HG02623 (cell line): ENCODE results near the gene MARCKS.

Experiments used
- ATAC-seq: cut with Tn5 transposase; IDR thresholded peaks from one replicate; pipeline ENCODE4 v1.9.1; 2021; ENCODE audit warnings: moderate library complexity; ENCODE audit not compliant: unreplicated experiment

Gene MARCKS, protein sequence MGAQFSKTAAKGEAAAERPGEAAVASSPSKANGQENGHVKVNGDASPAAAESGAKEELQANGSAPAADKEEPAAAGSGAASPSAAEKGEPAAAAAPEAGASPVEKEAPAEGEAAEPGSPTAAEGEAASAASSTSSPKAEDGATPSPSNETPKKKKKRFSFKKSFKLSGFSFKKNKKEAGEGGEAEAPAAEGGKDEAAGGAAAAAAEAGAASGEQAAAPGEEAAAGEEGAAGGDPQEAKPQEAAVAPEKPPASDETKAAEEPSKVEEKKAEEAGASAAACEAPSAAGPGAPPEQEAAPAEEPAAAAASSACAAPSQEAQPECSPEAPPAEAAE

DNA sequence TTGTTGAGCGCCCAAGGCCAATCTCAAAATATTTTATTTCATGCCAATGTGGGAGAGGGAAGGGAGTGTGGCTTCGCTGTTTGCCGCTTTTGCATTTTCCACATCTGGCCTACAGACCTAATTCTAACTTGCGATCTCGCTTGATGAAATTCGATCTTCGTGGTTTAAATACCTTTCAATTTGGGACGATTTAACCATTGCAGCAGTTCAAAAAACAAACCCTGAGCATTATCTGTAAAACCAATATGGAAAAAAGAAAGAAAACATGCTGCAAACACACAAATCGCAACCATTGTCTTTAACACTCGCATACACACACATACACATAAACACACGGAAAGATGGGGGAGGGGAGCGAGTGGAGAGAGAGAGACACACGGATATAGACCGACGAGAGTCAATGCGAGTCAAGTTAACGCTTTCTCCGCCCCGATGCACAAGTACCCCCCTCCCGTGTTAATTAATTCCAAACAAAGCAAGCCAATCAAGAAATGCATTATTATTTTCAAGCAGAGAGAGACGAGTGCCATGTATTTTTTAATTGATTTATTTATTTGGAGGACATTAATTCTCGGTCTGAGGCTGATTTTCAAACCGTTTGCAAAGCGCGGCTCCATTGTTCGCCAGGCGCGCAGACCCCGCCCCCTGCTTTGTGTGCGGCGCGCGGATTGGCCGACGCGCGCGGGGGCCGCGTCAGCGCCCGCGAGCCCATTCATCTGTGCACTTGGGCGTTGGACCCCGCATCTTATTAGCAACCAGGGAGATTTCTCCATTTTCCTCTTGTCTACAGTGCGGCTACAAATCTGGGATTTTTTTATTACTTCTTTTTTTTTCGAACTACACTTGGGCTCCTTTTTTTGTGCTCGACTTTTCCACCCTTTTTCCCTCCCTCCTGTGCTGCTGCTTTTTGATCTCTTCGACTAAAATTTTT, at the start of gene MARCKS:
Gene MARCKS, plus strand, starts transcription at position 721 of the 931 bp plus-strand sequence. CDS start 401 bp downstream, outside the sequence.
- peak; percentile 37 for ATAC-seq

DNA sequence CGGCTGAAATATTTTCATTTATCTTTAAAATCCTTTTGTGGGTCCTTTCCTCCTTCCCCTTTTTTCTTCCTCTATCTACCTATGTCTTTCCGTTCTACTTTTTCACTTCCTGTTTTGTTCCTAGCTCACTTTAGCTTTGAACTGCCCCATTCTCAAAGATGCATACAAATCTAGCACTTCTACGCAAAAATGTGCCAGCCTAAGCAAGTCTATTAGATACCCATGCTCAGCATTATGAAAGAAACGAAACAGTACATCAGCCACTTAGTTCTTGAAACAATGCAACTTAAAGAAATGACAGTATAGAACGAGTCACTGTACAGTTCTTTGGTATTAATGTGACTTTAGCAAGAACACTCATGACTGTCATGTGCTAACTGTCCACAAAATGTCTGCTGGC, 47.3 kb upstream of the MARCKS start:
- peak; percentile 48 for ATAC-seq

DNA sequence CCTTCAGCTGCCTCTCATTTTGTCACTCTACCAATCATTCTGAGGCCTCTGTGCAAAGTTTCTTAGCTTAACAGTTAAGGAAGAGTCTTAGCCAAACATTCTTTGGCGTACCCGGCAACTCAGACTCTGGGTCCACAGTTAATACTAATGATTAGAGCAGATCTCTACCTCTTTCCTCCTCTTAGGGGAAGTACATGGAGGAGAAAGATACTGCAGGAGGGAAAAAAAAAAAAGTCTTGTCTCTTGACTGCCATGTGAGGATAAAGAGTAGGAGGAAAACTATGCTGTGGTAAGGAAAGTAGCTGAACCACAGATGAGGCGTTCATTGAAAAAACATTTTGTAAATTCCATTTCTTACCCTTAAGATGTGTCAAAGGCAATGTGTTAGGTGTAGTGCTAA, 44.0 kb upstream of the MARCKS start:
- no peak for ATAC-seq

DNA sequence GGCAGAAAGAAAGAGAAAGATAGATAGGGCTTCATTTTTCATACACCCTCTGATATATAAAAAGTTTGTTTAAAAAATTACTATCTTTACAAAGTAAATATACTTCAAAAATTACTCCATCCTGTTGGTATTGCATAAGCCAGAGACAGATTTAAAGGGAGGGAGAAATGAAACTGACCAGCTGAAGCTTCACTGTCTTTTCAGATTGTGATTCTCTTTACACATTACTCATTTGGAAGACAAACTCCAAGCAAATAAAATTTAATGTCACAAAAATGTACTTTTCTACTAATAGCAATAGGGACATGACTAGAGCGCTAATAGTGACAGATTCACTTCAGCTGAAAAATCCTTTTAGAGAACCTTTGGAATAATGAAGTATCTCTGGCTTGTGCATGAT, 38.6 kb upstream of the MARCKS start:
- no peak for ATAC-seq

DNA sequence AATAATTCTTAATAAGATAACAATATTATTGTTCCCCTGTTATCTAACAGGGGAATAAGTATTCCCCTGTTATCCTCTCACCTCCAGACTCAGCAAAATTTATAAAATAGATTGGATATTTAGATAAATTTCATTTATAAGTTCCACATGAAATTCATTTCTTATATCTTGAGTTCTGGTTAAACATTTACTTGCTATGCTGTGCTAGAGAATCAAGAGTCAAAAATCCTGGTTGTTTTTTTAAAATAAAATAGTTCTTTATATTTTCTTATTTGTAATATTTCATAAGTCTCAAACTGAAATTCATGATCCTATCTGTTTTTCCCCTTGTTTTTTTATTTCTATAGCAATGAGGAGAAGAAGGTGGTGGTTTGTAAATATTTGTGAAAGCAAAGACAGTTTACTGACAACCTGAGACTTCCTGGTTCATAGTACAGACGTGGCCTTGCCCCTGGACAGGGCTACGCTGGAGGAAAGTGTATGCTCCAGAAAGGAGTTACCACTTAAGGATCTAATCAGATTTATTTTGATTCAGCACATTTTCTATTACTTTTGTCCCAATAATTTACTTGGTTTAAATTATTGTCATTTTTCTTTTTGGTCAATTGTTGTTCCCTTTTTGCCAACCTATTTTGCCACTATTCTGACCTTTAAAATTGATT, 37.8 kb upstream of the MARCKS start:
- ATAC-seq = no peak

DNA sequence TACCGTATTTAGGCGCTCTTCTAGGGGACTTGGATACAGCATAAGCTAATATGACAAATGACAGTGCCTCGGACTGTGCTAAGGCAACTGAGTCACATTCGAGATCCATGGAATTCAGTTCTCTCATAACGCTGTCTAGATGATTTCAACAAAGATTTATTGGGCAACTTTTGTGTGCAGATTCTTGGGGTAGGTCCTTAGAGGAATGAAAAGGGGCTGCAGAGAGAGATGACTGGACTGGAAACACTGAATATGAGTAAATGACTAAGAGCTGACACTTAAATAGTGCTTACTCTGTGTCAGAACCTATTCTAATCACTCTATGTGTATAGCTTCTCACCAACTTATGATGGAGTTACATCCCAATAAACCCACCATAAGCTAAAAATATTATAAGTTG, 36.4 kb upstream of the MARCKS start:
- ATAC-seq = no peak

DNA sequence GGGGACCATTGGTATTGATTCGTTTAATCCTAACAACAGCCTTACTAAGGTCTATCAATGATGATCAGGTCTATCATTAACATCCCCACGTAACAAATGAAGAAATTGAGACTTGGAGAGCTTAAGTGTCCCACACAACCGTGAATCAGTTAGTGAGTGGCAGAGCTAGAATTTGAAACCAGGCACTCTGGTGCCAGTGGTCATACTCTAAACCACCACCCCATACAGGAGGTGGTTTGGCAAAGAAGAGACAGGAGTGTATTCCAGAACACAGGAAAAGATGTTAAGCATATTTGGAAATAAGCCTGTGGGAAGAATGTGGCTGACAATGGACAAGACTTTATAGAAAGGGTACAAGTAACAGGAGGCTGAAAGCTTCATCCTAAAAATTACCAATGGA, 35.7 kb upstream of the MARCKS start:
- no peak for ATAC-seq

DNA sequence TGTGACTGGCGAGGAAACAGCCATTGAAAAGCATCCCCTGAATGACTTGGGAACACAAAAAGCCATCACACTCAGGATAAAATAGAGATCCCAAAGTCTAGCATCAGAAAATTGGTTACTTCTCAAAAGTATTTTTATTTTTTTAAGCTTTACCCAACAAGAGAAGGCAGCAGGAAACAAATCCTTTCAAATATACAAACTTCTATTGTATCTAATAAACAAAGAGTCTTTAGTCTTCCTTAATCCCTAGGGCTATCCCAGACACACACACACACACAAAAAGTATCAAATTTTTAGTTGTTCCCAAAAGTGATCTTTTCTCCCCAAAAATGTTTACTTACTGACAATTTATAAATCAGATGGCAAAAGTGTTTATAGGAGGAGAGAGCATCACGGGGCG, 33.2 kb upstream of the MARCKS start:
- no peak for ATAC-seq

DNA sequence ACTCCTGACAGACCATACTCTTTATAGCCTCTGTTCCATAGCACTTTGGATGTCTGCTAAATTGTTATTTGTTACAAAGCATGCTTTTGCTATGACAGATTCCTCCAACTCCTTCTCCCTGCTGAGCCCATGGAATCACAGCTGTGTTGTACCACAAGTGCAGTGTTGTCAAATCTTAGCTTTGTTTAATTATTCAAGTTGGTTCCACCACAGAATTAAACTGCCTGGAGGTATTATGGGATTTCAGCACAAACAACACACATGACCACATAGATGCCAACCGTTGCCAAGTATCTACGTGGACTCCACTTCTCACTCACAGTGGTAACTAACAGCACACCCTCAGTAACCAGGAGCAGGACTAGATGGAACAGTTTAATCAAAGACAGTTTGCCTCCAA, 32.7 kb upstream of the MARCKS start:
- ATAC-seq = no peak

DNA sequence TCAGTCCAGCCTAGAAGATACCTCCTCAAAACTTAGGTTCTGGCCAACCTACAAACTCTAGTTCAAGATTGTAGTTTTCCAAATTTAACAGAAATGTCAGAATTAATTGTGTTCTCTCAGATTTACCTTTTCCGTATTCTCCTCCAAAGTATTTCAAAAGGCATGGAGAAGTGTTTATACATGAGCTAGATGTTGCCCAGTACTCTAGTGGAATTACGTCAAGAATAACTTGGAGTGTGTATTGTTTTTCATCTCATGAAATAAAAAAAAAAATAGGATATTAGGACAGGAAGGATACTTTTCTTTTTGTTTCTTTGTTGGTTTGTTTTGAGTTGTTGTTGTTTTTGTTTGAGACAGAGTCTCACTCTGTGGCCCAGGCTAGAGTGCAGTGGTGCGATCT, 32.3 kb upstream of the MARCKS start:
- ATAC-seq = no peak

DNA sequence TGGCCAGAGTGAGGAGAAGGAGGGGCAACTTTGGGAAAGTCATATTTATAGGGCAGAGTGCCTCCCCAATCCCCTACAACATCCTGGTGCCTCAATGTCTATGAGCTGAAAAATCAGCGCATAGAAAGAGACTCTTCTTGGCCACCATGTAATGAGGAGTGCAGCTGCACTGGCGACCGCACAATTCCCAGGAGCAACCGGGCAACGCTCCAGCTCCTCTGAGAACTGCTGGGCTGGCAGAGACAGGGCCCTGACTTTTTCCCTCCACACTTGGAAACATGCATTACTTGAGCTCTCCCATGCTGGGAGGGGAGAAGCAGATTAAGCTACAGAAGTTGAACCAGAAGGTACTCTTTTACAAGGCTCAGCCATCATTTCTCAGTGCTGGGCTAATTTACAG, 31.4 kb upstream of the MARCKS start:
- no peak for ATAC-seq

DNA sequence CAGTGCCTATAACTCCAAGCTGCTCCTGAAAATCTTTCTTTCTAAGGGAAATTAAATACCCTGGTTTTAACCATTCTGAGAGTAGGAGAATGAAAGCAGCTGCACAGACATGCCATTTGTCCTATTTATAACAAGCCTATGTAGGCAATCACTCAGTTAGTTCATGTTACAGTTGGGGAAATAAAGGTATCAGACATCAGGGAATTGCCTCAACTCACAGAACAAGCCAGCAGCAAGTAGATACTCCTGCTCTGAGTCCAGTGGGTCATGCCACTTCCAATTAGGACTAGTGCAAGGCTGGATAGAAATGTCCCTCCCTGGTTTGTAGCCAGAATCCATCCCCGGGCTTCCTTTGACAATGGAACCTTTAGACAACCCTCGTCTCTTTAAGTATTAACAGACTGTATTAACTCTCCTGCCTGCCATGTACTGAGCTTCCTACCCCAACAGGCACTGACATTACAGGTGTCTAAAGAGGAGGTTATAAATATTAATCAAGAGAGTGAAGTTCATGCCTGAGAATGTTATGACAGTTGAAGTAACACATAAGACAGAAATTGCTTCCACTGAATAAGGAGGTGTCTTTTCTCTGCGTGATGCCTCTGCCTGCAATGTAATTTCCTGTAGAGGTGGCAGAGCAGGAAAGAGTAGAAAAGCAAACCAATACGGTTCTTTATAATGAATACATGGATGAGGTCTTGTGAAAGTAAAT, 28.0 kb upstream of the MARCKS start:
- no peak for ATAC-seq

DNA sequence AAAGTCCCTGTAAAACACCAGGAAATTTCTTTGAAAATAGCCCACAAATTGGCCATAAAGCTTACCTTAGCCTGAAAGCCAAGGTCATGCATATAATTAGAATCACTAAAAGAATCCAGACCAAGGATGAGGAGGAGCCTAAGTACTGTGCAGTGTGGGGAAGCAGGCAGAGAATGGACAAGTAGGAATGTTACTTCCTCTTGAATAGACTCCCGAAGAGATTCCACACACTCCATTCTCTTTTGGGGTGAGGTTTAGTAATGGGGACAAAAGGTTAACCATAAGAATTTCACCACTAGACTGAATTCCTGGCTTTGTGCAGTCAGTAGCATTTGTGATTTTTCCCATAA, 27.5 kb upstream of the MARCKS start:
- ATAC-seq = no peak

DNA sequence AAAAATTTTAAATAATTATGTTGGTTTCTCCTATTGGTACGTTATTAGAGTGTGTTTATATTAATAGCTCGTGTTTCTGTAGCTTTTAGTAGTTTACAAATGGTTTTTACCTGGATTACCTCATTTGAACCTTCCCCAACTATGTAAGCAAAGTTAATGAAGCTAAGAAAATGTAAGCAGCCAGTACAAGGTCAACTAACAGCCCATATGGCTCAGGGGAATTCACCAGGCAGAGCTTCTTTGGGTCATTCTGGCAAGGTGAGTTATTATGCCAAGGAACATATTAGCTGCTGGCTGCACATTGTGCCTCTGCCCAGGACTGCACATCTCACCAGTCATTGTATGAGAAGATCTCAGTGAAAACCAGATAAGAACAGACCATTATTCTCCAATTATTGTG, 27.0 kb upstream of the MARCKS start:
- ATAC-seq = no peak

DNA sequence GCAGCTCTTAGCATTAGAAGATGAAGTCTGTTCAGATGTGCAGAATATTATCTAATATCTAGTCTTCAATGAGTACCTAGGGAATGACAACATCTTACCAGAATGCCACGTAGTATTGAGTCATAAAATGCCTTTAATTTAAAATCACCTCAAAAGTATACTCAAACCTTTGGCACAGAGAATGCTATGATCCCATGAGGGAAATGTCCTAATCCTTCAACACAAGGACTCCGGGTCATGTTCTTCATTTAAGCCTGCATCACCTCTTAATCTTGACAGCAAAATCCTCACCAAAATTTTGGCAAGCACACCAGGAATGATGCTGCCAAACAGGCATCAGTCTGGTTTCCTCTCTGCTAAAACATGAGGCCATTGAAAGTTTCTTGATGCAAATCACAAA, 23.6 kb upstream of the MARCKS start:
- ATAC-seq = no peak

DNA sequence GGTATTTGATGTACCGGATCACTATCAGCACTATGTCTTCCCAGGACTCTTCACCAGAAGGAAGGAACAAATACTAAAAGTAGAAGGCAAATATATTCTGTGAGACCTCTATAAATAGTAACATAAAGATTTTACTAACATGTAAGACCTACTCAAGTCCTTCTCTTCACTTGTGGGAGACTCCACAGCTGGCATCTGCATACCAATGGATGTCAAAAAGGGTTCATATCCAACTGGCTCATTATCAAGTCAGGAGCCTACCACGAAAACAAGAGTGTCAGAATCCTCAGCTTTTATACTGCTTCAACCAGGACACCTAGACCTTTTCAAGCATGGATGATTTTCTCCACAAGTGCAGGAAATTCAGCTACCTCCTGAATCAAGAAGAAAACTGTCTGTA, 20.0 kb upstream of the MARCKS start:
- no peak for ATAC-seq

DNA sequence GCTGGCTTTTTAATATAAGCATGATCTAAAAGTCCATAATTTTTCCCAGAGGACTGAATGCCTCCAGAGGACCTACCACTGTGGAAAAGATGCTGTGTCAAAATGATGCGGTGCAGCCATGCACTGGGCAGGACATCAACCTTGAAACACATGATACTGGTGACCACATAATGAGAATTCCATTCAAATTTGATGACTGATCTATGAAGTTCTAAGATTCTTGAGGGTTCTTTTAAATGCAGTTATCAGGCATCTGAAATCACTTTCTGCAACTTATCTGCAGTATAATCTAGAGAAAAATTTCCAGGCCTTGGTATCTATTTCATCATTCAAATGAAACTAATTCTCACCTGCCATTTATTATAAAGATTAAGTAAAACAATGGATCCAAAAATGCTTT, 15.0 kb upstream of the MARCKS start:
- no peak for ATAC-seq

DNA sequence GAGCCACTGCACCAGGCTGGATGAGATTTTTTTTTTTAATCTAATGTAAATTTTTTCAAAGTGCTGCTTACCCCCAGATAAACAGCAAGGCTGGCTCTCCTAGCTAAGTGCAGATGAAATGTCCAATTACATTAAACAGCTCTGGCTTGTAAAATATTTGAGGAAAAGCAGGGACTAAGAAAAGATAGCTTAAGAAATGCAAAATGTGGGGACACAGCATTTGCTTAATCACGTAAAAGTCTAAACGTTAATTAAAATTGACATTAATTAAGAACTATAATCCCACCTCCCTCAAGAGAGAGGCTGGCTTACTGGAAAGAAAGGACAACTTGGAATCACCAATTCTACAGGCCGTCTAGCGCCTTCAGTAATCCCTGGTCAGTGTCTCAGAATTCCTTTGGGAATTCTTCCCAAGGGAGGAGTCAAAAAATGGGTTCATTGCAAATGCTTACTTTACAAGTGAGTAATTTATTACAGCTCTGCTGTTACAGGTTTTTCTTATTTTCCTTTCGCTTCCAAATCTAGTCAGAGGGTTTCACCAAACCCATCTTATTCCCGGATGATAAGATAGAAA, 13.6 kb upstream of the MARCKS start:
- no peak for ATAC-seq

DNA sequence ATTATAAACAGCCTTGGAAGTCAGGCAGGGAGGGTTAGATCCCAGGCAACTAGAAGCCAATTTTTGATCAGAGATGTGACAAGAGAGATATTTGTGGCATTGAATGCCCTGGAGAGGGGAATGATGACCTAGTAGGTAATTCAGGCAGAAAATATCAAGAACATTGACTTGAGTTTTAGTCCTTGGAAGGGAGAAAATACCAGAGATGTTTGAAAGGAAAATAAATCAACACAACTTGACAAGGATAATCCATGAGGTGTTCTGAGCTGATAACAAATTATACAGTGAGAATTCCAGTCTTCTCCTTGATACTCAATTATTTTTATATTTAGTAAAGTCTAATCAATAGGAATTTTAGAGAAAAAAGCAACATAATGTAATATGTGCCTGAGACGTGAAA, 10.6 kb upstream of the MARCKS start:
- no peak for ATAC-seq

DNA sequence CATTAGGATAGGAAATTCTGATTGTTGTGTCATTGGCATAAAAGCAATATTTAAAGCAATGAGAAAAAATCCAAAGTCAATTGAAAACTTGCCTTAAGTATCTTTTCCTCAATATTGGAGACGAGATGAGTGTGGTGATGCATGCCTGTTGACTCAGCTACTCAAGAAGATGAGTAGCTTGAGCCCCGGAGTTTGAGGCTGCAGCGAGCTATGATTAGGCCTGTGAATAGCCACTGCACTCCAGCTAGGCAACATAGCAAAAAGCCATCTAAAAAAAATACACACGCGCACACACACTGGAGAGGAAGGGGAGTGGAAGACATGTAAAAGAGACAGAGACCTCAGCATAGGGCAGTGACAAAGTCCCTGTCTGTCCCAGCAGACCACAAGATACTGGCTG, 9.7 kb upstream of the MARCKS start:
- no peak for ATAC-seq

DNA sequence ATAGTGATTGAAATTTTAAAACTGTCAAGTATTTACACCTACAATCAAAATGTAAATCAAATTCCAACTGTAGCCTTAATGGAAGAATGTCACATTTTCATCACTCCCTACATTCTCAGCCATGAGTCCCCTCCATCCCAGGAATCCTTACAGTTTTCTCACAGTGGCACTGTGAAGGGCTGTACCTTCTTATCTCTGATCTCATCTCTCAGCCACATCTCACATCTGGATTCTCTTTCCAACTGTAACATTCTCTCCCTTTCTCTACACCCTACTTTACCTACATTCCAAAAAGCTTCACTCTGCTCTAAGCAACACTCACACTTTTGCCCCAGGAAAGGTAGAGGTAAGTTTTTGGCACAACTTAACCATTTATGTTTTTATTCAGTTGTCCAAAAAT, 8.9 kb upstream of the MARCKS start:
- no peak for ATAC-seq
